NCI-H2081 (cell line): ENCODE results near the gene KIF22.
A peak's percentile ranks its signal among the peaks of the same experiment; 100 is the strongest.

ENCODE experiments used
- DNase-seq, 2 experiments: peaks; one replicate each; lab custom pipeline; 2025; lab: John Stamatoyannopoulos, UW

KIF22 gene

GRCh38 chr16:29841631-29842030 is 51.1 kb downstream of the KIF22 start:
- DNase-seq: no peak

- no peak for DNase-seq
These were observed 52.3 kb downstream of the KIF22 start for GRCh38 chr16:29842732-29843346.

- DNase-seq: no peak
These were observed 53.4 kb downstream of the KIF22 start for GRCh38 chr16:29843931-29844330.

GRCh38 chr16:29844575-29845331 is 54.2 kb downstream of the KIF22 start:
- DNase-seq: no peak

GRCh38 chr16:29845656-29846055 is 55.1 kb downstream of the KIF22 start:
- DNase-seq: no peak

- peak; percentile 5 to 24 for DNase-seq
These were observed 58.1 kb downstream of the KIF22 start for GRCh38 chr16:29848420-29849297.

- DNase-seq: no peak
These were observed 59.0 kb downstream of the KIF22 start for GRCh38 chr16:29849505-29849904.

GRCh38 chr16:29850998-29851397 is 60.4 kb downstream of the KIF22 start:
- DNase-seq: no peak

- DNase-seq: no peak
These were observed 62.1 kb downstream of the KIF22 start for GRCh38 chr16:29852654-29853053.

- DNase-seq: no peak
These were observed 64.1 kb downstream of the KIF22 start for GRCh38 chr16:29854520-29855100.
